Stimulated activated CD4-positive, alpha-beta T cell treated with anti-CD3 and anti-CD28 coated beads, Interleukin-4, amount 100 ng/mL, for 4 hours (primary cell): ENCODE measurements around the gene SLC28A2.
"Not testable (repeated sequence)": the region's sequence is repeated elsewhere in the genome, so short reads cannot be mapped to it uniquely, and the experiment has no call there.

Experiments
- DNase-seq, 2 experiments: peaks; one replicate each; pipeline ENCODE4 v3.0.0-alpha.2; 2020

SLC28A2 gene

DNA sequence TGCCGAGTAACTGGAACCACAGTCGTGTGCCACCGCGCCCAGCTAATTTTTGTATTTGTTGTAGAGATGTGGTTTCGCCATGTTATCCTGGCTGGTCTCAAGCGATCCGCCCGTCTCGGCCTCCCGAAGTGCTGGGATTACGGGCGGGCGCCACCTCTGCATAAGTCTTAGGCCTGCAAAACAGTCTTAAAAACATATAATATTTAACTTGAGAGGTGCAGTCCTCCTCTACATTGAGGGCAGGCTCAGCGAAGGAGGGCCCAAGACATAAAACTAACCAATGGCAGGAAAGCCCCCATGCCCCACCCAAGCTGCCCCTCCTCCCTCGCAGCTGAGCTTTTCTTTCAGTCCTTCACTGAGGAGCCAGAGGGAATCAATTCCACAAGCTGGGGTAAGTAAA is at the start of gene SLC28A2:
Gene SLC28A2 (plus strand): TSS at position 347 of the 400 bp plus-strand sequence. CDS start 982 bp downstream, outside the sequence.
- DNase-seq, result no peak

DNA sequence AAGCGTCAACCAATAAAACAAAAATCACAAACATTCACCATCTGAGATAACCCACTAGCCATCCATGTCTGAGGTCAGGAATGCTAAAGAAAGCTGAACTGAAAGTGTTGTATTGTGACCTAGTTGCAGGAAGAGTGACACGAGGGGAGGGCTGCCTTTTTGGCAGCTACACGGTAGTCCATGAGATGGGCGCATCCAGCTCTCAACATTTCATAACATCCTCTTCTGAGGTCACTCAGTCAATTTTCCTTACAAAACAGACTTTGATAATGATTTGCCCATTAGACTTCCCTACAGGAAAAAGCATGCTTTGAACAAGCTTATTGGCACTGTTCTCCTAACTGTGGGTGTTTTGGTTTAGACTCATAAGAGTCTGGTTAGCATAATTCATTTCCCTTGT is 48.9 kb upstream of the SLC28A2 start:
- no peak for DNase-seq

DNA sequence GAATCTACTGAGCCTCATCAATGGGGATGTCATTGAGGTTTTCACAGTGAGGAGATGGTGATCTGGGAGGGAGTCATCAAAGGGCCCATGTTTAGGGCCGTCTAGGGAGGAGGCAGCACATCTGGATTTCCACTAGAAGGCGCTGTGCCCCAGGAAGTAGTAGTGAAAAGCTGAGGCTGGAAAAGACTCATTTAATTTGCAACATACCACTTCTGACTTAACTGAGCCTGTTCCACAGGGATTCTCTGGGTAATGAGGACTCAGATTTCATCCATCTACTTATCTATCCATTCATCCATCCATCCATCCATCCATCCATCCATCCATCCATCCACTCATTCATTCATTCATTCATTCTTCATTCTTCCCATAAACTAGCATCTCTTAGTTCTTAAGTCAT is 46.8 kb upstream of the SLC28A2 start:
- peak in 1 of 2 experiments; percentile 45 for DNase-seq

- DNase-seq, result no peak
These were observed 39.5 kb upstream of the SLC28A2 start for GRCh38 chr15:45212493-45212892.

DNA sequence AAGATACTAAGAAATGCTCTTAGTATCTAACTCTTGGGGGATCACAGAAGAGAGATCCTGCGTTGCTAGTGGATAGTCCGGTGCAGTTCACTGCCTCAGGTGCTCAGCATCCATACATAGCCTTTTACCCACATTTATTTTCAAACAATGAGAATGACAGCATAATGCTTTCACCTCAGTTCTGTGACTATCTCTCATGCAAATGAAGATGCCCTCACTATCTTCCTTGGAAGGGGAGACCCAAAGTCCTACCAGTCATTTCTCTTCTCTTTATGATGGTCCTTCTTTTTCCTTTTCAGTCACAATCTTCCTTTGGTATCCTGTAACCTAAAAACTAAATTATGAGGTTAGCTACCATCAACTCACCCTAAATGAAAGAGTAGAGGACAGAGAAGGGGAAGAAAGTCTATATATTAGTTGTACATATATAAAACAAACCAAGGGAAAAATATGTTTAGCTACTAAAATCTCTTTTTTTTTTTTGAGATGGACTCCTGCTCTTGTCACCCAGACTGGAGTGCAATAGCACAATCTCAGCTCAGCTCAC is 30.9 kb upstream of the SLC28A2 start:
- no peak for DNase-seq

DNA sequence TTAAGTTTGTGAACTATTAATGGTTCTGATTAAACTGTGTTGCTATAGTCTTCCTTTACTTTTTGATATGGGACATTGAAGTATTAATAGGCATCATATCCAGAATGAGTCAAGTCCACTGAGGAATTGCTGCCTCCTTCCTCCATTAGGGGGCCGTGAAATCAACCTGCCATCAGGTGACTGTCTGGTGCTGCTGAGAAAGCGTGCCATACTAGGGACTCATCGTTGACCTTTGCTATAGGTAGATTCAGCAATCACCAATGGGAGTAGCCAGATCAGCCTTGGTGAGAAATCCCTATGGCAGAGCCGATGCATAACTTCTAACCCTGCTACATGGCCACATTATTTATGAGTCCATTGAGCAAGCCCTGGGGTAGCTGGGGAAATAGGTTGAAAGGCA is 30.1 kb upstream of the SLC28A2 start:
- DNase-seq, result no peak

DNA sequence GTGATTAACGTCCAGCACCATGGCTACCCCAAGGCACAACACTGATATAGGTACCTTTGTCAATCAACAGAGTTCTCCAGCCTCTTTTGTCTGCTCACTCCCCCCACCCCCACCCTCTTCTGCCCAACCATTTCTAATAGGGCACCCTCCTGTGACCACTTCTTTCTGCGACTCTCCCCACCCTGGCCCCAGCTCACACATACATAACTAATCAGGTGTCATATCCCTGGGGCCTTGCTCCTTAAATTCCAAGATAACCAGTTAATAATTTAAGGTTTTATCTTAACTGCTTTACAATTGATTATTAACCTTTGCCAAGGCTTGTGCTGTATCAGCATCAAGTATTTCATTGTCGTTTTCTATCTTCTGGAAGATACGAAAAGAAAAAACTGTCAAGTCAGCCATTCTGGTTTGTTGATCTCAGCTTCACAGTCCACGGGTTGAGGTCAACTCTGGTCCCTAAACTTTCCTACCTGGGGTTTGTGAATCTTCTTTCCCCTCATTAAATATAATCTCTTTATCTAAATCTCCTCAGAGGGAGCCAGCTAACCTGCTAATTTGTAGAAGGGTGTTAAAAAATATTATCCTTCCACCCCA is 27.3 kb upstream of the SLC28A2 start:
- DNase-seq, result no peak

- DNase-seq, result no peak
These were observed 26.3 kb upstream of the SLC28A2 start for GRCh38 chr15:45225506-45226273.

DNA sequence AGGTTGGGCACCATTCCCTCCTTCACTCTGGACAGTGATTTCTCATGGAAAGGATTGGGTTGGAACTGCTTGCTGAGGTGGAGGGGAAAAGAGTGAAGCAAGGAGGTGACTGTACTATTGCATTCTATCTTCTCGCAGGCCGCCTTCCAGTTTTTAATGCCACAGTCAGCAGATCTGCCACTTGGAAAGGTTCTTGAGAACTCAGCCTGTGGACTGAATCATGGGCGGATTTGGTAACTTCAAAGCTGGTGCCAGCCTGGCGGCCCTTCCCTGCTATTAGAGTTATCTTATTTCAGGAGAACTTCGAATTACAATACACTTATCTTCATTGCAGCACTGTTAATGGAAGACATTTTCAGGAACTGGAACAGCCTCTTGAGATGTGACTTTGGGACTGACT is 23.1 kb upstream of the SLC28A2 start:
- DNase-seq, result no peak

DNA sequence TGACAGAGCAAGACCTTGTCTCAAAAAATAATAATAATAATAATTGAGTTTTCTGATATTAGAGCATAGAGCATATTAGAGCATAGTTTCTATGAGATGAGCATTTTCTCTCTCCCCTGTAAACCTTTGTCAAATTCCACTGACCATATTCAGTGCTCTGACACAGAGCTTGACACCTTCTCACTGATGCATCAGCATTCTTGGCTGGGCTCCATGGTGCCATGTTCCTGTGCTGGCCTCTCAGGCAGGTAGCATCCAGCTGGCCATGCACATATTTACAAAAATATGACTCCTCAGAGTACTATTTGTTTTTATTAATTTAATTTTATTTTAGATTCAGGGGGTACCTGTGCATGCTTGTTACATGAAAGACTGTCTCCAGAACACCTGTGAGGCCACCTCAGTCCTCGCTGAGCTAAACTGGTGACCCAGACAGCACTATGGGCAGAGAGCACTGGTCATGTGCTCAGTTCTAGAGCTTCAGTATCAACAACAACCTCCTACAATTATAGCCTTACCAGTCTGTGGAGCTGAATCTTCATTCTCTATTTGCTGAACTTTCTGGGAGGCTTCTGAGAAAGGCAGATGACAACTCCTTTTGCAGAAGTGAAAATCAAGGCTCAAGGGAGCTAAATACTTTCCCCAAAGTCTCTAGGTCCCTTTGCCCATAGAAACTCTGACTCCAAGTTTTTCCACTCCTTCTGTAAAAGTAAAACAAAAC is 21.6 kb upstream of the SLC28A2 start:
- DNase-seq, result no peak

GRCh38 chr15:45231132-45231531 is 20.9 kb upstream of the SLC28A2 start:
- DNase-seq, result no peak

- DNase-seq, result no peak
These were observed 20.0 kb upstream of the SLC28A2 start for GRCh38 chr15:45231864-45232562.

- no peak for DNase-seq
These were observed 17.3 kb upstream of the SLC28A2 start for GRCh38 chr15:45234562-45235235.

GRCh38 chr15:45236806-45237205 is 15.2 kb upstream of the SLC28A2 start:
- DNase-seq, result not testable (repeated sequence)

GRCh38 chr15:45242289-45242688 is 9.7 kb upstream of the SLC28A2 start:
- no peak for DNase-seq

GRCh38 chr15:45249125-45249780 is 2.8 kb upstream of the SLC28A2 start:
- no peak for DNase-seq

DNA sequence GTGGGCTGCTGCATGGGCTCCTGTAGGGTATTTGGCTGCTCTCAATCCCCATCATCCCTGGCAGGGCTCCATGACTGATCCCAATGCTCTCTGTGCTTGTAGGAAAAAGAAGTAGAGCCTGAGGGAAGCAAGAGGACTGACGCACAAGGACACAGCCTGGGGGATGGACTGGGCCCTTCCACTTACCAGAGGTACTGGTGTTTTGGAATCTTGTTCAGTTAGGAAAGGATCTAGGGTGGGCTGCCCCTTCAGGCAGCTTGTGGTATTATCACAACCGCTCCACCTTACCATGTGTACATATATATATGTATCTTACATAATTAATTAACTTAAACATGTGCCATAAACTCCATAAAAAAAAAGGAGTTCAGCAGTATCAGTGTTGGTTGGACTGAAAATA is 1.3 kb downstream of the SLC28A2 start:
- DNase-seq, result no peak

DNA sequence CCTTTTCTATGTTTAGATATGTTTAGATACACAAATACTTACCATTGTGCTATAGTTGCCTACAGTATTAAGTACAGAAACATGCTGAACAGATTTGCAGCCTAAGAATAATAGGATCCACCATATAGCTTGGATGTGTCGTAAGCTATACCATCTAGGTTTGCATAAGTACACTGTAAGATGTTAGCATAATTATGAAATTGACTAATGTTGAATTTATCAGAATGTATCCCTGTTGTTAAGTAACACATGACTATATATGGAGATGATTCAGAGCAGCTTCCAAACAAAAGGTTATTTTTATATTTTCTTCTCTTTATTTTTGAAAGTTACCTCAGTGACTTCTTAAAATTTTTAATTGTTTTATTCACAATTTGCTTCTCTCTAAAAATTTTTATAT is 2.4 kb downstream of the SLC28A2 start:
- DNase-seq, result no peak

DNA sequence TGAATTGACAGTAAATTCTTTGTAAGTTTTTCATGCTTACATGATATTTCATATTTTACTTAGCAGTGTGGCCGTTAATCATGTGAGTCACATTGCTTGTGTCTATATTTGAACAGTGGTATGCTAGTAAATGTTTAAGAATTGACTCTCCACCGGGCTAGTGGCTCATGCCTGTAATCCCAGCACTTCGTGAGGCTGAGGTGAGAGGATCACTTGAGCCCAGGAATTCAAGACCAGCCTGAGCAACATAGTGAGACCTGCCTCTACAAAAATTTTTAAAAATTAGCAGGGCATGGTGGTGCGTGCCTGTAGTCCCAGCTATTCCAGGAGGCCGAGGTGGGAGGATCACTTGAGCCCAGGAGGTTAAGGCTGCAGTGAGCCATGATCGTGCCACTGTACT is 2.8 kb downstream of the SLC28A2 start:
- not testable (repeated sequence) for DNase-seq

DNA sequence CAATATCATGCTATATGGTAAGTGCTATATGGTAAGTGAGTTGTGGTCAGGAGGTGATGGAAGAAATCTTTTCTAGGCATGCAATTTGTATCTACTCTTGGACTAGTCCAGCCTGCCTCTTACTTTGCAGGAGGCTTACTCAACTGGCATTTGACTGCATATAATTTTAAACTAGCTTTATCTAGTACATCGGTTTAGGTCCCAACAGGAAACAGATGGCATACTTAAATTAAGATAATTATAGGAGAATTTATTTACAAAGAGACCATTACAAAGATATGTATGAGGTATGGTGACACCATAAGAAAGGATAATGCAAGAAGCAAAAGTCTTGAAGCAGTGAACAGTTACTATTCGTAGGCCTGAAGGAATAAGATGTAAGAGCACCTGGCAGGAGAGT is 7.8 kb downstream of the SLC28A2 start:
- DNase-seq, result no peak

GRCh38 chr15:45262906-45263461 is 10.9 kb downstream of the SLC28A2 start:
- no peak for DNase-seq

GRCh38 chr15:45263854-45264253 is 11.8 kb downstream of the SLC28A2 start:
- no peak for DNase-seq
